Neural cell (in vitro differentiated cells): Measurements from ENCODE around the gene DCAF15. TPM values are rescaled to one million over a fixed set of nuclear protein-coding genes. Genes with fewer than 3 reads are reported as not detected.

Source experiments
- H2AFZ ChIP-seq: fragments of 200-600, 300-800 bp; sonication (generic), shearing (Covaris generic); 2 replicates; pipeline ENCODE4 v1.6.0; 2014; ENCODE audit warnings: low read depth, mild to moderate bottlenecking, antibody characterized with exemption, low read length, moderate library complexity
- H3F3A ChIP-seq: fragments of 200-600 bp; shearing (Covaris generic); 2 replicates; pipeline ENCODE4 v1.6.1; 2016; ENCODE audit warnings: mild to moderate bottlenecking, moderate library complexity, mixed read lengths, antibody characterized with exemption, low read length; ENCODE audit not compliant: insufficient read depth, poor library complexity, severe bottlenecking
- H3K27ac ChIP-seq: fragments of 200-600, 300-800 bp; sonication (generic), shearing (Covaris generic); 2 replicates; pipeline ENCODE4 v1.5.1; 2014; ENCODE audit warnings: mild to moderate bottlenecking, low read length, moderate library complexity
- H3K27me3 ChIP-seq: fragments of 300-800, 200-600 bp; sonication (generic), shearing (Covaris generic); 2 replicates; pipeline ENCODE4 v1.6.0; 2014; ENCODE audit warnings: mild to moderate bottlenecking, low read depth, low read length, moderate library complexity; ENCODE audit not compliant: insufficient read depth
- H3K36me3 ChIP-seq: fragments of 300-800, 200-600 bp; sonication (generic), shearing (Covaris generic); 2 replicates; pipeline ENCODE4 v1.5.1; 2014; ENCODE audit warnings: mild to moderate bottlenecking, antibody characterized with exemption, low read length, moderate library complexity; ENCODE audit not compliant: insufficient read depth
- H3K4me2 ChIP-seq: fragments of 300-800, 200-600 bp; sonication (generic), shearing (Covaris generic); 2 replicates; pipeline ENCODE4 v1.6.0; 2014; ENCODE audit warnings: mild to moderate bottlenecking, low read length
- H3K4me3 ChIP-seq: fragments of 300-800, 200-600 bp; sonication (generic), shearing (Covaris generic); 2 replicates; pipeline ENCODE4 v1.5.1; 2014; ENCODE audit warnings: mild to moderate bottlenecking, low read length, moderate library complexity
- H3K79me2 ChIP-seq: fragments of 200-600 bp; shearing (Covaris generic); replicated peaks from 2 replicates; pipeline ENCODE4 v1.6.0; 2014; ENCODE audit warnings: mild to moderate bottlenecking, low read length, moderate library complexity; ENCODE audit not compliant: insufficient read depth
- H3K9ac ChIP-seq: fragments of 300-800, 200-600 bp; sonication (generic), shearing (Covaris generic); 2 replicates; pipeline ENCODE4 v1.6.1; 2016; ENCODE audit warnings: mild to moderate bottlenecking, low read length, mixed read lengths
- H3K9me2 ChIP-seq: fragments of 200-600 bp; shearing (Covaris generic); 2 replicates; pipeline ENCODE4 v1.6.1; 2016; ENCODE audit warnings: mild to moderate bottlenecking, low read length, mixed read lengths; ENCODE audit not compliant: insufficient read depth
- H3K9me3 ChIP-seq: fragments of 200-600, 300-800 bp; sonication (generic), shearing (Covaris generic); 2 replicates; pipeline ENCODE4 v1.6.1; 2016; ENCODE audit warnings: mild to moderate bottlenecking, mixed run types, low read length, moderate library complexity, mixed read lengths
- H4K20me1 ChIP-seq: fragments of 200-600 bp; shearing (Covaris generic); 2 replicates; pipeline ENCODE4 v1.6.1; 2016; ENCODE audit warnings: mild to moderate bottlenecking, mixed run types; ENCODE audit not compliant: insufficient read depth
- CTCF ChIP-seq: fragments of 450-650 bp; IDR thresholded peaks from 2 replicates; pipeline ENCODE4 v1.5.1; 2014; ENCODE audit warnings: antibody characterized with exemption, mild to moderate bottlenecking, moderate library complexity; ENCODE audit not compliant: poor library complexity, severe bottlenecking
- EP300 ChIP-seq: fragments of 450-650 bp; conservative IDR thresholded peaks from 2 replicates; pipeline ENCODE4 v1.6.1; 2014; ENCODE audit warnings: antibody characterized with exemption, mild to moderate bottlenecking, moderate library complexity; ENCODE audit not compliant: poor library complexity, severe bottlenecking
- EZH2 ChIP-seq: fragments of 200-600, 300-800 bp; shearing (Covaris generic), sonication (generic); IDR thresholded peaks from 2 replicates; pipeline ENCODE4 v1.6.1; 2014; ENCODE audit warnings: antibody characterized with exemption, low read length, borderline replicate concordance, mild to moderate bottlenecking; ENCODE audit not compliant: insufficient read depth, poor library complexity, severe bottlenecking
- MXI1 ChIP-seq: fragments of 450-650 bp; conservative IDR thresholded peaks from 2 replicates; pipeline ENCODE4 v1.6.1; 2014; ENCODE audit warnings: antibody characterized with exemption, mild to moderate bottlenecking; ENCODE audit not compliant: poor library complexity, severe bottlenecking
- POLR2AphosphoS5 ChIP-seq: IDR thresholded peaks from 2 replicates; pipeline ENCODE4 v1.6.1; 2012
- RAD21 ChIP-seq: fragments of 450-650 bp; conservative IDR thresholded peaks from 2 replicates; pipeline ENCODE4 v1.6.1; 2014; ENCODE audit warnings: antibody characterized with exemption, mild to moderate bottlenecking, moderate library complexity
- REST ChIP-seq: IDR thresholded peaks from 2 replicates; pipeline ENCODE4 v1.6.1; 2012; ENCODE audit warnings: borderline replicate concordance
- SMC3 ChIP-seq: fragments of 450-650 bp; conservative IDR thresholded peaks from 2 replicates; pipeline ENCODE4 v1.6.1; 2014; ENCODE audit warnings: antibody characterized with exemption, mild to moderate bottlenecking, moderate library complexity; ENCODE audit not compliant: poor library complexity
- TAF1 ChIP-seq: IDR thresholded peaks from 2 replicates; pipeline ENCODE4 v1.6.1; 2012; ENCODE audit warnings: low read depth
- polyA plus RNA-seq: library from polyadenylated mRNA; depleted of rRNA; stranded (reverse); fragments of >200 nt; gene quantifications from 2 replicates; pipeline ENCODE4 v1.2.3, GENCODE V29; 2014

The DCAF15 gene
- polyA plus RNA-seq, 1 donor from 2014 or later: 39.4 TPM

GRCh38 chr19:13906910-13907309 is 45.4 kb upstream of the DCAF15 start:
- TF ChIP-seq EZH2 (no peak), EP300 (no peak), TAF1 (no peak), SMC3 (no peak), MXI1 (no peak), REST (no peak), CTCF (no peak), POLR2AphosphoS5 (no peak), RAD21 (no peak)
- H2AFZ ChIP-seq: peak overlapping the region; percentile 66
- H4K20me1 ChIP-seq: no peaks in the 10 kb centered on the region
- H3K4me3 ChIP-seq: peak overlapping the region; percentile 91
- no peaks in the 10 kb centered on the region for H3K9me2 ChIP-seq
- H3K4me2 ChIP-seq: peak overlapping the region; percentile 85
- no peak overlapping the region for H3K27ac ChIP-seq
- H3K79me2 ChIP-seq: peaks cover 4% of the 10 kb centered on the region
- H3K9ac ChIP-seq: peak overlapping the region; percentile 80
- H3K9me3 ChIP-seq: no peaks in the 10 kb centered on the region
- H3K27me3 ChIP-seq: no peaks in the 10 kb centered on the region
- no peaks in the 10 kb centered on the region for H3K36me3 ChIP-seq
- H3F3A ChIP-seq: no peaks in the 10 kb centered on the region

- Histone ChIP-seq H4K20me1 (no peaks in the 10 kb centered on the region), H3K27me3 (no peaks in the 10 kb centered on the region), H3K36me3 (no peaks in the 10 kb centered on the region), H3F3A (no peaks in the 10 kb centered on the region), H3K9ac (no peak overlapping the region), H3K4me2 (no peak overlapping the region), H3K79me2 (peaks cover 4% of the 10 kb centered on the region), H3K9me3 (no peaks in the 10 kb centered on the region), H2AFZ (no peak overlapping the region), H3K9me2 (no peaks in the 10 kb centered on the region), H3K4me3 (no peak overlapping the region), H3K27ac (no peak overlapping the region)
- TF ChIP-seq EZH2 (no peak), TAF1 (no peak), SMC3 (no peak), EP300 (no peak), POLR2AphosphoS5 (no peak), CTCF (no peak), RAD21 (no peak)
Observed at GRCh38 chr19:13908674-13909073, 43.6 kb upstream of the DCAF15 start.
